A549 (cell line): ENCODE results near the gene KRTAP4-4. TPM values are rescaled to one million over a fixed set of nuclear protein-coding genes. Genes with fewer than 3 reads are reported as not detected.
"Not testable (repeated sequence)": the region's sequence is repeated elsewhere in the genome, so short reads cannot be mapped to it uniquely, and the experiment has no call there.

ENCODE experiments used
- ATAC-seq, 2 experiments: fragments of 200-7000 bp in 1 of 2; fragments of >200 bp in 1 of 2; cut with Nextera tagmentation in 1 of 2; cut with Tn5 transposase in 1 of 2; 3 replicates each; pipeline versions ENCODE4 v1.8.0 to v1.9.1; 2018 to 2020; ENCODE audit warnings: mild to moderate bottlenecking in 1 of 2, moderate library complexity in 1 of 2
- CTCF ChIA-PET: fragments of 300-600 bp; sonication (Branson Sonifier 250); formaldehyde crosslinking; extraction: SDS; loops from one replicate; lab custom pipeline; 2021; ENCODE audit warnings: antibody characterized with exemption, inconsistent platforms; lab: Yijun Ruan, JAX
- POLR2A ChIA-PET: fragments of 350-600 bp; formaldehyde crosslinking; extraction: SDS; loops from one replicate; lab custom pipeline; 2021; ENCODE audit warnings: antibody characterized with exemption, inconsistent platforms; lab: Yijun Ruan, JAX
- DNase-seq, 2 experiments: peaks; one replicate each; pipeline versions ENCODE4 v3.0.0 to v3.0.0-alpha.2; 2011 to 2016; ENCODE audit warnings: low read depth in 1 of 2, low spot score in 1 of 2
- FAIRE-seq: peaks from 2 replicates; lab custom pipeline; 2011; peaks lifted over from hg19 to GRCh38; lab: Jason Lieb, UNC
- H3K27ac ChIP-seq, 2 experiments: fragments of >200 bp; sonication (Bioruptor Twin); formaldehyde crosslinking; 3 replicates each; pipeline ENCODE4 v1.5.1; 2016 to 2017
- H3K4me1 ChIP-seq: fragments of >200 bp; sonication (Bioruptor Twin); formaldehyde crosslinking; 3 replicates; pipeline ENCODE4 v1.6.1; 2016
- H3K4me2 ChIP-seq: fragments of >200 bp; sonication (Bioruptor Twin); formaldehyde crosslinking; 3 replicates; pipeline ENCODE4 v1.6.1; 2016
- H3K4me3 ChIP-seq: fragments of >200 bp; sonication (Bioruptor Twin); formaldehyde crosslinking; 3 replicates; pipeline ENCODE4 v1.5.1; 2016
- H3K9me3 ChIP-seq: fragments of >200 bp; sonication (Bioruptor Twin); formaldehyde crosslinking; 3 replicates; pipeline ENCODE4 v1.6.1; 2016
- ATOH8 ChIP-seq: fragments of 250-450 bp; sonication (Bioruptor Pico); IDR thresholded peaks from 2 replicates; pipeline ENCODE4 v1.5.0; 2020; ENCODE audit warnings: low read depth, mild to moderate bottlenecking, moderate library complexity
- CBX8 ChIP-seq: fragments of 200-600 bp; sonication (generic); IDR thresholded peaks from 2 replicates; pipeline ENCODE4 v1.6.1; 2016
- CEBPB ChIP-seq, 2 experiments: fragments of >200 bp in 1 of 2; sonication (Bioruptor Twin) in 1 of 2; formaldehyde crosslinking in 1 of 2; IDR thresholded peaks; 2 replicates each; pipeline ENCODE4 v1.6.1; 2012 to 2016
- CHD4 ChIP-seq: fragments of 200-600 bp; sonication (generic); IDR thresholded peaks from 2 replicates; pipeline ENCODE4 v1.6.1; 2016; ENCODE audit warnings: antibody characterized with exemption, mild to moderate bottlenecking, borderline replicate concordance
- ESRRA ChIP-seq: fragments of 150-350 bp; IDR thresholded peaks from 2 replicates; pipeline ENCODE4 v1.6.1; 2014; ENCODE audit warnings: mild to moderate bottlenecking, low read length, borderline replicate concordance
- FOSL2 ChIP-seq, 2 experiments: fragments of 450-650 bp in 1 of 2; fragments of >200 bp in 1 of 2; sonication (Bioruptor Twin) in 1 of 2; formaldehyde crosslinking; IDR thresholded peaks; 2 replicates each; pipeline versions ENCODE4 v1.5.0 to v1.6.1; 2016 to 2020; ENCODE audit warnings: mild to moderate bottlenecking in 1 of 2, moderate library complexity in 1 of 2
- FOXS1 ChIP-seq: fragments of 250-450 bp; sonication (Bioruptor Pico); IDR thresholded peaks from 2 replicates; pipeline ENCODE4 v1.5.0; 2020; ENCODE audit warnings: mild to moderate bottlenecking, moderate library complexity
- HDAC2 ChIP-seq: fragments of 200-600 bp; sonication (generic); IDR thresholded peaks from 2 replicates; pipeline ENCODE4 v1.6.1; 2016
- HEYL ChIP-seq: fragments of 250-450 bp; sonication (Bioruptor Pico); IDR thresholded peaks from 2 replicates; pipeline ENCODE4 v1.8.0; 2021; ENCODE audit warnings: mild to moderate bottlenecking, moderate library complexity
- HOXA7 ChIP-seq: fragments of 250-450 bp; sonication (Bioruptor Pico); IDR thresholded peaks from 2 replicates; pipeline ENCODE4 v1.5.0; 2020; ENCODE audit warnings: mild to moderate bottlenecking, moderate library complexity
- KDM5A ChIP-seq: fragments of 200-600 bp; sonication (generic); IDR thresholded peaks from 2 replicates; pipeline ENCODE4 v1.6.1; 2016; ENCODE audit warnings: antibody characterized with exemption, mild to moderate bottlenecking
- NFE2L2 ChIP-seq: fragments of 150-350 bp; conservative IDR thresholded peaks from 2 replicates; pipeline ENCODE4 v1.6.1; 2014; ENCODE audit warnings: low read length
- NPAS2 ChIP-seq: fragments of 250-450 bp; sonication (Bioruptor Pico); IDR thresholded peaks from 2 replicates; pipeline ENCODE4 v1.8.0; 2022; ENCODE audit warnings: mild to moderate bottlenecking, moderate library complexity, borderline replicate concordance
- NR3C1 ChIP-seq: fragments of >200 bp; sonication (Bioruptor Twin); formaldehyde crosslinking; IDR thresholded peaks from 3 replicates; pipeline ENCODE4 v1.6.1; 2017
- RAD21 ChIP-seq, 2 experiments: fragments of >200 bp in 1 of 2; sonication (Bioruptor Twin) in 1 of 2; formaldehyde crosslinking in 1 of 2; IDR thresholded peaks in 1 of 2; conservative IDR thresholded peaks in 1 of 2; 2 replicates in 1 of 2; 3 replicates in 1 of 2; pipeline ENCODE4 v1.6.1; 2012 to 2018; ENCODE audit warnings: inconsistent platforms in 1 of 2
- RARB ChIP-seq: fragments of 250-450 bp; sonication (Bioruptor Pico); IDR thresholded peaks from 2 replicates; pipeline ENCODE4 v1.8.0; 2021; ENCODE audit warnings: mild to moderate bottlenecking, moderate library complexity
- RCOR1 ChIP-seq: fragments of 150-350 bp; IDR thresholded peaks from 2 replicates; pipeline ENCODE4 v1.6.1; 2014; ENCODE audit warnings: antibody characterized with exemption, low read length, low read depth
- SREBF2 ChIP-seq: fragments of 450-650 bp; IDR thresholded peaks from 2 replicates; pipeline ENCODE4 v1.6.1; 2014; ENCODE audit warnings: mild to moderate bottlenecking, moderate library complexity
- TFCP2L1 ChIP-seq: fragments of 250-450 bp; sonication (Bioruptor Pico); IDR thresholded peaks from 2 replicates; pipeline ENCODE4 v1.5.0; 2021; ENCODE audit warnings: mild to moderate bottlenecking
- TP53 ChIP-seq: fragments of 250-450 bp; sonication (Bioruptor Pico); IDR thresholded peaks from 2 replicates; pipeline ENCODE4 v1.5.0; 2021; ENCODE audit warnings: mild to moderate bottlenecking, moderate library complexity
- ZNF302 ChIP-seq: fragments of 250-450 bp; sonication (Bioruptor Pico); IDR thresholded peaks from 2 replicates; pipeline ENCODE4 v1.9.0; 2021; ENCODE audit warnings: inconsistent platforms, mild to moderate bottlenecking, moderate library complexity
- ZSCAN20 ChIP-seq: fragments of 250-450 bp; sonication (Bioruptor Pico); IDR thresholded peaks from 2 replicates; pipeline ENCODE4 v1.8.0; 2022; ENCODE audit warnings: mild to moderate bottlenecking, moderate library complexity
- WGBS: methylation state at CpG from one replicate; pipeline ENCODE4 v1.1.6; 2017; ENCODE audit errors: missing lambda C conversion rate; 5-methylcytosine and 5-hydroxymethylcytosine counted together
- polyA plus RNA-seq, 4 experiments: library from polyadenylated mRNA; depleted of rRNA in 3 of 4; stranded (reverse); fragments of >200 nt; fragmentation: RNase III in 1 of 4; extraction: RNeasy Plus Mini Kit Qiagen cat#74134 plus additional on column Dnase treatment in 1 of 4; gene quantifications; 2 replicates in 3 of 4; 3 replicates in 1 of 4; pipeline ENCODE4 v1.2.3, GENCODE V29; 2011 to 2017
- TF ChIP-seq, protein P1 (sequence below): fragments of >200 bp; sonication (Bioruptor Twin); formaldehyde crosslinking; IDR thresholded peaks from 2 replicates; pipeline ENCODE4 v1.6.1; 2016
- TF ChIP-seq, protein P2 (sequence below): fragments of 250-450 bp; sonication (Bioruptor Pico); IDR thresholded peaks from 2 replicates; pipeline ENCODE4 v1.5.0; 2021; ENCODE audit warnings: mild to moderate bottlenecking, moderate library complexity, borderline replicate concordance

Gene KRTAP4-4
- polyA plus RNA-seq, 2 of the 4 experiments (the other 2 are of a cell fraction): not detected

- H3K4me2 ChIP-seq: no peak overlapping the region
- TF ChIP-seq TP53 (CRISPR knock-in tag): no peak
- no peak for TF ChIP-seq RAD21 (conservative IDR thresholded peaks at IDR 0.05 in 1 of 2, IDR thresholded peaks at IDR 0.05 in 1 of 2)
- TF ChIP-seq FOSL2 (IDR thresholded peaks at IDR 0.05): no peak
- TF ChIP-seq FOSL2 (CRISPR knock-in tag; IDR thresholded peaks at IDR 0.05): no peak
- no peak for TF ChIP-seq ATOH8 (CRISPR knock-in tag)
- no peak for TF ChIP-seq RCOR1
- TF ChIP-seq KDM5A: no peak
- no peak for TF ChIP-seq CEBPB (IDR thresholded peaks at IDR 0.05)
- TF ChIP-seq CBX8: no peak
- no peak for TF ChIP-seq FOXS1
- no peak for TF ChIP-seq HEYL (CRISPR knock-in tag)
- TF ChIP-seq HDAC2: no peak
- TF ChIP-seq CHD4: no peak
- no peak for TF ChIP-seq RARB (CRISPR knock-in tag)
- no peak for TF ChIP-seq NFE2L2
- no peak for TF ChIP-seq HOXA7 (CRISPR knock-in tag)
- no peak for TF ChIP-seq NPAS2 (CRISPR knock-in tag)
- no peak for TF ChIP-seq SREBF2
- TF ChIP-seq, protein P1, sequence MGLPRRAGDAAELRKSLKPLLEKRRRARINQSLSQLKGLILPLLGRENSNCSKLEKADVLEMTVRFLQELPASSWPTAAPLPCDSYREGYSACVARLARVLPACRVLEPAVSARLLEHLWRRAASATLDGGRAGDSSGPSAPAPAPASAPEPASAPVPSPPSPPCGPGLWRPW: no peak
- TF ChIP-seq ZSCAN20: no peak
- no peak for TF ChIP-seq TFCP2L1 (CRISPR knock-in tag)
- H3K4me1 ChIP-seq: no peaks in the 10 kb centered on the region
- no peak for ATAC-seq
- CTCF ChIA-PET: no interaction called here
- 70% methylated on average over 4 of the region's 4 CpGs for WGBS
- no peak for FAIRE-seq
- no peaks in the 10 kb centered on the region for H3K9me3 ChIP-seq
- no peak overlapping the region for H3K27ac ChIP-seq
- H3K4me3 ChIP-seq: no peak overlapping the region
- DNase-seq: no peak
- POLR2A ChIA-PET: no interaction called here
These were observed 41.8 kb downstream of the KRTAP4-4 start for GRCh38 chr17:41118721-41119120.

- 65% methylated on average over 6 of the region's 10 CpGs for WGBS
- H3K4me1 ChIP-seq, H3K27ac ChIP-seq, CTCF ChIA-PET, FAIRE-seq, ATAC-seq, H3K9me3 ChIP-seq, H3K4me2 ChIP-seq, POLR2A ChIA-PET, H3K4me3 ChIP-seq, DNase-seq: not testable (repeated sequence)
These were observed 42.6 kb downstream of the KRTAP4-4 start, which contains the start of gene KRTAP4-11 for GRCh38 chr17:41117846-41118386. KRTAP4-11 (minus strand) TSS chr17:41118373; CDS start chr17:41118315, 58 bp downstream.

GRCh38 chr17:41116297-41116696, 44.3 kb downstream of the KRTAP4-4 start:
- 86% methylated on average over 5 of the region's 5 CpGs for WGBS
- Histone ChIP-seq H3K9me3 (peaks cover 5% of the 10 kb centered on the region; the same call in 1 of the 3 replicates), H3K4me2 (no peak overlapping the region), H3K4me3 (no peak overlapping the region), H3K27ac (no peak overlapping the region), H3K4me1 (no peaks in the 10 kb centered on the region)
- ATAC-seq: no peak
- ChIA-PET CTCF (no interaction called here), POLR2A (no interaction called here)
- FAIRE-seq: no peak
- no peak for DNase-seq
- TF ChIP-seq ESRRA (no peak), NR3C1 (no peak), ATOH8 (CRISPR knock-in tag) (no peak), ZNF302 (no peak), HOXA7 (CRISPR knock-in tag) (no peak), CEBPB (IDR thresholded peaks at IDR 0.05) (no peak)
- TF ChIP-seq, protein P2, sequence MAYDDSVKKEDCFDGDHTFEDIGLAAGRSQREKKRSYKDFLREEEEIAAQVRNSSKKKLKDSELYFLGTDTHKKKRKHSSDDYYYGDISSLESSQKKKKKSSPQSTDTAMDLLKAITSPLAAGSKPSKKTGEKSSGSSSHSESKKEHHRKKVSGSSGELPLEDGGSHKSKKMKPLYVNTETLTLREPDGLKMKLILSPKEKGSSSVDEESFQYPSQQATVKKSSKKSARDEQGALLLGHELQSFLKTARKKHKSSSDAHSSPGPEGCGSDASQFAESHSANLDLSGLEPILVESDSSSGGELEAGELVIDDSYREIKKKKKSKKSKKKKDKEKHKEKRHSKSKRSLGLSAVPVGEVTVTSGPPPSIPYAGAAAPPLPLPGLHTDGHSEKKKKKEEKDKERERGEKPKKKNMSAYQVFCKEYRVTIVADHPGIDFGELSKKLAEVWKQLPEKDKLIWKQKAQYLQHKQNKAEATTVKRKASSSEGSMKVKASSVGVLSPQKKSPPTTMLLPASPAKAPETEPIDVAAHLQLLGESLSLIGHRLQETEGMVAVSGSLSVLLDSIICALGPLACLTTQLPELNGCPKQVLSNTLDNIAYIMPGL: no peak
